Activated B cell treated with CpG ODN at 0.5 μM for 24 hours (primary cell): ENCODE data around the gene PDE7B. TPM values are rescaled to one million over a fixed set of nuclear protein-coding genes. Genes with fewer than 3 reads are reported as not detected.
"Not testable (repeated sequence)": the region's sequence is repeated elsewhere in the genome, so short reads cannot be mapped to it uniquely, and the experiment has no call there.

Source experiments
- ATAC-seq: fragments of 200-7000 bp; cut with Tn5 transposase; one replicate; pipeline ENCODE4 v1.10.0; 2021; ENCODE audit warnings: low read depth, mild to moderate bottlenecking, moderate library complexity
- CTCF ChIA-PET: fragments of 350-600 bp; sonication (Branson Sonifier 250); formaldehyde crosslinking; loops from one replicate; lab custom pipeline; 2021; ENCODE audit warnings: antibody characterized with exemption; lab: Charles Lee
- POLR2A ChIA-PET: fragments of 350-600 bp; sonication (Branson Sonifier 250); formaldehyde crosslinking; loops from one replicate; lab custom pipeline; 2021; ENCODE audit warnings: antibody characterized with exemption; lab: Charles Lee
- DNase-seq: peaks from one replicate; pipeline ENCODE4 v3.0.0; 2022
- H3K27ac Mint-ChIP-seq: one replicate; pipeline ENCODE4 v1.8.0; 2020; ENCODE audit warnings: mixed read lengths
- H3K27me3 Mint-ChIP-seq: one replicate; pipeline ENCODE4 v1.8.0; 2021; ENCODE audit warnings: mixed read lengths
- H3K36me3 Mint-ChIP-seq: one replicate; pipeline ENCODE4 v1.8.0; 2021; ENCODE audit warnings: low read depth, mixed read lengths
- H3K4me1 Mint-ChIP-seq: one replicate; pipeline ENCODE4 v1.8.0; 2021; ENCODE audit warnings: mixed read lengths
- H3K4me3 Mint-ChIP-seq: one replicate; pipeline ENCODE4 v1.8.0; 2020; ENCODE audit warnings: mild to moderate bottlenecking, mixed read lengths
- H3K9me3 Mint-ChIP-seq: one replicate; pipeline ENCODE4 v1.8.0; 2020; ENCODE audit warnings: mixed read lengths
- CTCF ChIP-seq: fragments of 200-600 bp; IDR thresholded peaks from one replicate; pipeline ENCODE4 v1.8.0; 2022; ENCODE audit warnings: antibody characterized with exemption, mild to moderate bottlenecking
- intact Hi-C: fragments of 100-400 bp; cut with micrococcal nuclease; formaldehyde crosslinking; loops from one replicate; pipeline ENCODE4 v1.15.1; 2024
- total RNA-seq: library from RNA; stranded (reverse); gene quantifications from 2 replicates; pipeline ENCODE4 v1.2.3, GENCODE V29; 2022

Gene PDE7B
- total RNA-seq, 1 donor from 2014 or later, result 1.8 TPM

GRCh38 chr6:136137008-136137692 is 285.6 kb downstream of the PDE7B start:
- H3K4me3 Mint-ChIP-seq, result no peak overlapping the region
- DNase-seq (no peak), ATAC-seq (no peak)
- no peak for TF ChIP-seq CTCF
- no peak overlapping the region for H3K27ac Mint-ChIP-seq
- H3K4me1 Mint-ChIP-seq, result no peaks in the 10 kb centered on the region
- ChIA-PET POLR2A (no interaction called here), CTCF (no interaction called here)
- H3K36me3 Mint-ChIP-seq, result peaks cover 5% of the 10 kb centered on the region
- peaks cover 5% of the 10 kb centered on the region for H3K9me3 Mint-ChIP-seq
- H3K27me3 Mint-ChIP-seq, result peaks cover 2% of the 10 kb centered on the region
- intact Hi-C loops, result no loop called here

- intact Hi-C loops, result no loop called here
- peaks cover 2% of the 10 kb centered on the region for H3K27me3 Mint-ChIP-seq
- no peak for TF ChIP-seq CTCF
- H3K4me3 Mint-ChIP-seq, result no peak overlapping the region
- DNase-seq (no peak), ATAC-seq (no peak)
- no peaks in the 10 kb centered on the region for H3K4me1 Mint-ChIP-seq
- no peak overlapping the region for H3K27ac Mint-ChIP-seq
- CTCF ChIA-PET, result no interaction called here
- H3K36me3 Mint-ChIP-seq, result peaks cover 5% of the 10 kb centered on the region
- peaks cover 5% of the 10 kb centered on the region for H3K9me3 Mint-ChIP-seq
- POLR2A ChIA-PET, result interaction anchor here (0.6 kb wide), 1 partner anchor 561 kb away, joined by 3 read pairs; no protein-coding TSS in a partner anchor
These were observed 286.4 kb downstream of the PDE7B start for GRCh38 chr6:136137739-136138402.

- H3K27ac Mint-ChIP-seq, H3K36me3 Mint-ChIP-seq, H3K9me3 Mint-ChIP-seq, ATAC-seq, intact Hi-C loops, H3K4me3 Mint-ChIP-seq, H3K4me1 Mint-ChIP-seq, POLR2A ChIA-PET, CTCF ChIA-PET, DNase-seq, H3K27me3 Mint-ChIP-seq: not testable (repeated sequence)
These were observed 287.6 kb downstream of the PDE7B start for GRCh38 chr6:136139111-136139510.

- POLR2A ChIA-PET, result no interaction called here
- Mint-ChIP-seq H3K27ac (no peak overlapping the region), H3K36me3 (peaks cover 15% of the 10 kb centered on the region), H3K4me3 (no peak overlapping the region), H3K27me3 (peaks cover 2% of the 10 kb centered on the region), H3K4me1 (no peaks in the 10 kb centered on the region), H3K9me3 (peaks cover 5% of the 10 kb centered on the region)
- CTCF ChIA-PET, result no interaction called here
- ATAC-seq (no peak), DNase-seq (no peak)
- TF ChIP-seq CTCF, result no peak
- intact Hi-C loops, result no loop called here
These were observed 292.9 kb downstream of the PDE7B start for GRCh38 chr6:136144251-136145023.

GRCh38 chr6:136146130-136146529 is 294.6 kb downstream of the PDE7B start:
- ChIA-PET POLR2A (no interaction called here), CTCF (no interaction called here)
- TF ChIP-seq CTCF, result no peak
- Mint-ChIP-seq H3K4me3 (no peak overlapping the region), H3K4me1 (no peaks in the 10 kb centered on the region), H3K9me3 (peaks cover 5% of the 10 kb centered on the region), H3K27ac (no peak overlapping the region), H3K36me3 (peaks cover 24% of the 10 kb centered on the region), H3K27me3 (peaks cover 2% of the 10 kb centered on the region)
- ATAC-seq, result no peak
- intact Hi-C loops, result no loop called here
- no peak for DNase-seq
